Vagina (tissue), 2 donors: ENCODE data around the gene ACRV1. TPM values are rescaled to one million over a fixed set of nuclear protein-coding genes. Genes with fewer than 3 reads are reported as not detected.
"Not testable (repeated sequence)": the region's sequence is repeated elsewhere in the genome, so short reads cannot be mapped to it uniquely, and the experiment has no call there.

Source experiments
- DNase-seq, 2 donors: peaks; one replicate each; pipeline ENCODE4 v3.0.0-alpha.2; 2017; ENCODE audit errors: extremely low spot score in 2 of 2
- H3K27ac ChIP-seq: fragments of 200-600 bp; sonication (generic); one replicate; pipeline ENCODE4 v1.5.1; 2019
- H3K27me3 ChIP-seq: fragments of 200-600 bp; sonication (generic); one replicate; pipeline ENCODE4 v1.5.1; 2019
- H3K36me3 ChIP-seq, 2 donors: fragments of 200-600 bp; sonication (generic); one replicate each; pipeline ENCODE4 v1.5.1; 2017 to 2019
- H3K4me1 ChIP-seq: fragments of 200-600 bp; sonication (generic); one replicate; pipeline ENCODE4 v1.5.1; 2019
- H3K4me3 ChIP-seq, 2 donors: fragments of 200-600 bp; sonication (generic); 1 replicate in 1 of 2; 2 replicates in 1 of 2; pipeline ENCODE4 v1.5.1; 2016 to 2019
- H3K9me3 ChIP-seq: fragments of 200-600 bp; sonication (generic); one replicate; pipeline ENCODE4 v1.5.1; 2019
- POLR2A ChIP-seq, 2 donors: fragments of 450-650 bp; IDR thresholded peaks; one replicate each; pipeline ENCODE4 v1.6.1; 2017; ENCODE audit warnings: antibody characterized with exemption in 2 of 2, mild to moderate bottlenecking in 2 of 2, moderate library complexity in 2 of 2
- POLR2AphosphoS5 ChIP-seq, 2 donors: sonication (generic); formaldehyde crosslinking; IDR thresholded peaks; one replicate each; pipeline ENCODE4 v1.9.0; 2017; ENCODE audit warnings: antibody characterized with exemption in 2 of 2, mild to moderate bottlenecking in 2 of 2, low read depth in 1 of 2; ENCODE audit not compliant: insufficient read depth in 1 of 2
- intact Hi-C: fragments of 100-400 bp; cut with DNase I; formaldehyde crosslinking; loops from one replicate; pipeline ENCODE4 v1.15.1; 2023
- total RNA-seq: library from RNA; depleted of rRNA; stranded (reverse); fragments of >200 nt; gene quantifications from one replicate; pipeline ENCODE4 v1.2.3, GENCODE V29; 2016
- TF ChIP-seq, protein P1 (sequence below), 3 experiments: fragments of 450-650 bp in 2 of 3; fragments of 200-600 bp in 1 of 3; sonication (generic) in 1 of 3; IDR thresholded peaks; one replicate each; pipeline ENCODE4 v1.5.1; 2017 to 2019; ENCODE audit warnings: antibody characterized with exemption in 3 of 3, mild to moderate bottlenecking in 2 of 3, moderate library complexity in 2 of 3

Gene ACRV1, protein sequence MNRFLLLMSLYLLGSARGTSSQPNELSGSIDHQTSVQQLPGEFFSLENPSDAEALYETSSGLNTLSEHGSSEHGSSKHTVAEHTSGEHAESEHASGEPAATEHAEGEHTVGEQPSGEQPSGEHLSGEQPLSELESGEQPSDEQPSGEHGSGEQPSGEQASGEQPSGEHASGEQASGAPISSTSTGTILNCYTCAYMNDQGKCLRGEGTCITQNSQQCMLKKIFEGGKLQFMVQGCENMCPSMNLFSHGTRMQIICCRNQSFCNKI
- total RNA-seq = not detected

DNA sequence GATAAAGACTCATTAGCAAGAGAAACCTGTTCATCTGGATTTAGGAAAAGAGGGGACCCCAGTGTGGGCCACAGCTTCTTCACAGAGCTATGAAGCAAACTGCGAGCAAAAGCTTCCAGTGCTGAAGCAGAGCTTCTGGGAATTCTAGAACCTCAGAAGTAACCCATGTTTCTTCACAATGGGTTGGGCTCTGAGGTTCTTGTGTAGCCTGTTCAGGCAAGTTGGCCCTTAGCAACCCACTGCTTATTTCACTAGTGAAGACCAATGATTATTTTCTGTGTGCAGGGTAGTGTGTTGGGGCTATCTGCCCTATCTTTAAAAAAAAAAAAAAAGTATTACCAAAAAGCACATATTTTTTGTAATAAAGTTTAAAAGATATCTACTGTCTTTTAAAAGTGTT, at the start of gene ACRV1:
Gene ACRV1 (minus strand): TSS at position 101 of the 400 bp plus-strand sequence. CDS start 67 bp downstream, at position 34.
- TF ChIP-seq POLR2A (IDR thresholded peaks at IDR 0.05) (no peak), POLR2AphosphoS5 (IDR thresholded peaks at IDR 0.05; ENCODE audit: insufficient read depth in 1 of 2, low read depth in 1 of 2) (no peak)
- TF ChIP-seq, protein P1, sequence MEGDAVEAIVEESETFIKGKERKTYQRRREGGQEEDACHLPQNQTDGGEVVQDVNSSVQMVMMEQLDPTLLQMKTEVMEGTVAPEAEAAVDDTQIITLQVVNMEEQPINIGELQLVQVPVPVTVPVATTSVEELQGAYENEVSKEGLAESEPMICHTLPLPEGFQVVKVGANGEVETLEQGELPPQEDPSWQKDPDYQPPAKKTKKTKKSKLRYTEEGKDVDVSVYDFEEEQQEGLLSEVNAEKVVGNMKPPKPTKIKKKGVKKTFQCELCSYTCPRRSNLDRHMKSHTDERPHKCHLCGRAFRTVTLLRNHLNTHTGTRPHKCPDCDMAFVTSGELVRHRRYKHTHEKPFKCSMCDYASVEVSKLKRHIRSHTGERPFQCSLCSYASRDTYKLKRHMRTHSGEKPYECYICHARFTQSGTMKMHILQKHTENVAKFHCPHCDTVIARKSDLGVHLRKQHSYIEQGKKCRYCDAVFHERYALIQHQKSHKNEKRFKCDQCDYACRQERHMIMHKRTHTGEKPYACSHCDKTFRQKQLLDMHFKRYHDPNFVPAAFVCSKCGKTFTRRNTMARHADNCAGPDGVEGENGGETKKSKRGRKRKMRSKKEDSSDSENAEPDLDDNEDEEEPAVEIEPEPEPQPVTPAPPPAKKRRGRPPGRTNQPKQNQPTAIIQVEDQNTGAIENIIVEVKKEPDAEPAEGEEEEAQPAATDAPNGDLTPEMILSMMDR (IDR thresholded peaks at IDR 0.05) = no peak
- H3K27ac ChIP-seq = no peak within 1 kb of the TSS
- intact Hi-C loops = no loop called here
- no peaks in the 10 kb centered on the region for H3K27me3 ChIP-seq
- no peaks in the 10 kb centered on the region for H3K9me3 ChIP-seq
- DNase-seq = no peak
- H3K4me1 ChIP-seq = no peaks in the 10 kb centered on the region
- no peak within 1 kb of the TSS for H3K4me3 ChIP-seq
- no peaks in the 10 kb centered on the region for H3K36me3 ChIP-seq

DNA sequence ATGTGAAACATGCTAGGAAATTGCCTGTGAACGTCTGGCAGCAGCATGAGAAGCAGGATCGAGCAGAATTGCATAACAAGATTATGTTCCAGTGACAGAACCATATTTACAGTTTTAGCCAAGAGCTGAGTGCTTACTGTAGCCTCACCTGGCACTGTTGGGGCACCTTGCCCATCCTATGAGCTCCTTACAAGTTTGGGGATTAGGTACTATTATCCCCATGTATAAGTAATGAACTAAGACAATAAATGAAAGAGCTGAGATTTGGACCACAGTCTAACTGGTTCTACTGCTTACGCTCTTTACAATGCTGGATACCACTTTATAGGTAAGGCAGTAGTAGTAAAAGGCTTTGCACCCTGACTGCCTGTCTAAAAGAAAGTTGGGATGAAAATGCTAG, 48.3 kb upstream of the ACRV1 start:
- Histone ChIP-seq H3K4me3 (no peak overlapping the region), H3K4me1 (no peaks in the 10 kb centered on the region), H3K36me3 (no peaks in the 10 kb centered on the region), H3K27me3 (no peaks in the 10 kb centered on the region), H3K27ac (no peak overlapping the region), H3K9me3 (no peaks in the 10 kb centered on the region)
- no peak for DNase-seq
- intact Hi-C loops = no loop called here
- TF ChIP-seq, protein P1 (IDR thresholded peaks at IDR 0.05) = no peak
- TF ChIP-seq POLR2AphosphoS5 (IDR thresholded peaks at IDR 0.05; ENCODE audit: insufficient read depth in 1 of 2, low read depth in 1 of 2) (no peak), POLR2A (IDR thresholded peaks at IDR 0.05) (no peak)

DNA sequence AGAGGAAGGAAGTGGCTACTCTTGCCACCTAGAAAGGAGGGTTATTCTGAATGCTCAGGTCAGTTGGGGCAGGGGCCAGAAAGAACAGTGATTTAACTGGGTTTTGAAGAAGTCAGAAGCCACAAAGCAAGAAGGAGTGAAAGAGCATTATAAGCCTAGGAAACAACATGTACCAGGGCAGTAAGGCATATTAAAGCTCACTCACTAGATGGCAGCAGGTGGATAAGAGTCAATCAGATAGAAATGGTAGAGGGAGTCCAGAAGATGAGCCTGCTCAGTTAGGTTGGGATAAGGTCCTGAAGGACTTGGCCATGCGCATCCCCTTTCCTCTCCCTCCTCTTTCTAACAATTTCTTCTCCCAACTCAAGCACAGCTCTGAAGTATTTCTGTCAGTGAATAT, 43.5 kb upstream of the ACRV1 start:
- Histone ChIP-seq H3K4me3 (no peak overlapping the region), H3K4me1 (no peaks in the 10 kb centered on the region), H3K36me3 (no peaks in the 10 kb centered on the region), H3K27ac (no peak overlapping the region), H3K27me3 (no peaks in the 10 kb centered on the region), H3K9me3 (no peaks in the 10 kb centered on the region)
- DNase-seq = no peak
- TF ChIP-seq POLR2A (IDR thresholded peaks at IDR 0.05) (no peak), POLR2AphosphoS5 (IDR thresholded peaks at IDR 0.05; ENCODE audit: insufficient read depth in 1 of 2, low read depth in 1 of 2) (no peak)
- TF ChIP-seq, protein P1 (IDR thresholded peaks at IDR 0.05) = no peak
- intact Hi-C loops = no loop called here

DNA sequence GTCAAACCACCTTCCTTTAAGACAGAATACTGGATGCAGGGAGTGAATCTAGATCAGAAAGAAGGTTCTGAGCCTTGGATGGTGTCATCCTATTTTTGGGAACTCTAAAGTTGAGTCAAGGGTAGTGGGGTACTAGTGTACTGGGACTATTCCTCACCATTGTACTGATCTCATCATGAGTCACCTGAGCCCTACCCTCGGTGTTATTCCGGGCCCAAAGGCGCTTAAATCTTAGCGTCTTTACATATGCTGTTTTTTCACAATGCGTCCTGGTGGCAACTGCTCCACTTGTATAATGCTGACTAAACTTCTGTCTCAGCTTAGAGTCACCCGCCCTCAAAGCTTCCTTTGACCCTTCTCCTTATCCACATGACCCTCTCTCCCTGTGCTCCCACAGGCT, 40.1 kb upstream of the ACRV1 start:
- no peak for DNase-seq
- intact Hi-C loops = no loop called here
- Histone ChIP-seq H3K27ac (no peak overlapping the region), H3K27me3 (no peaks in the 10 kb centered on the region), H3K4me1 (no peaks in the 10 kb centered on the region), H3K36me3 (no peaks in the 10 kb centered on the region), H3K9me3 (no peaks in the 10 kb centered on the region), H3K4me3 (no peak overlapping the region)
- TF ChIP-seq, protein P1 (IDR thresholded peaks at IDR 0.05) = no peak
- TF ChIP-seq POLR2A (IDR thresholded peaks at IDR 0.05) = no peak
- TF ChIP-seq POLR2AphosphoS5 (IDR thresholded peaks at IDR 0.05; ENCODE audit: insufficient read depth in 1 of 2, low read depth in 1 of 2) = no peak

DNA sequence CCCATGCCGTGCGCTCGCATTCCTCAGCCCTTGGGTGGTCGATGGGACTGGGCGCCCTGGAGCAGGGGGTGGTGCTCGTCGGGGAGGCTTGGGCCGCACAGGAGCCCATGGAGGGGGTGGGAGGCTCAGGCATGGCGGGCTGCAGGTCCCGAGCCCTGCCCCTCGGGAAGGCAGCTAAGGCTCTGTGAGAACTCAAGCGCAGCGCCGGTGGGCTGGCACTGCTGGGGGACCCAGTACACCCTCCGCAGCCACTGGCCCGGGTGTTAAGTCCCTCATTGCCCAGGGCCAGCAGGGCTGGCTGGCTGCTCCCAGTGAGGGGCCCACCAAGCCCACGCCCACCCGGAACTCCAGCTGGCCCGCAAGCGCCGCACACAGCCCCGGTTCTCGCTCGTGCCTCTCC, 24.0 kb upstream of the ACRV1 start:
- intact Hi-C loops, H3K4me3 ChIP-seq, H3K4me1 ChIP-seq: not testable (repeated sequence)

More for the DNA sequence above, 24.0 kb upstream of the ACRV1 start:
- not testable (repeated sequence) for H3K36me3 ChIP-seq, H3K9me3 ChIP-seq, H3K27me3 ChIP-seq, H3K27ac ChIP-seq, DNase-seq
